ENCODE data around the gene KYAT1.

KYAT1 gene

DNA sequence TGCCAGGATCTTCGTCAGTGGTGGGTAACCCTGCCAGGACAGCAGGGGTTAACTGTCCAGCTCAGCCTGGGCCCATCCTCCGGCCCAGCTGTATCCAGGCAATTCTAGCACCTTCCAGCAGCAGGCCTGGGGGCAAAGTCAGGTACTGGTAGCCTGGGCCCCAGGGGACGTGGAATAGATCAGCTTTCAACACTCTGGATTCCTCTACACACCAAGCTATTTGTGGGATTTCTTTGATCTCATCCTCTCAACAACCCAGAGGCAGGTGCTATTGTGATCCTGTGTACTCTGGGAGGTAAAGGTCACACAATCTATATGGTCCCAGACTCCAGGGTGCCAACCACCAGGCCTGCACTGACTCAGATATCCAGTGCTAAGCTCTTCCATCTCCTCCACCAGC, 43.4 kb downstream of the KYAT1 start:
- no peak for DNase-seq (ENCODE audit: low read depth in 1 of 2, low spot score in 1 of 2)
- no peak for TF ChIP-seq JUND (IDR thresholded peaks at IDR 0.05; ENCODE audit: low read depth)
- in situ Hi-C loops (cut with HindIII; ENCODE audit: low pct_unique_long_range_greater_than_20kb, low sequenced_read_pairs) = no loop called here

DNA sequence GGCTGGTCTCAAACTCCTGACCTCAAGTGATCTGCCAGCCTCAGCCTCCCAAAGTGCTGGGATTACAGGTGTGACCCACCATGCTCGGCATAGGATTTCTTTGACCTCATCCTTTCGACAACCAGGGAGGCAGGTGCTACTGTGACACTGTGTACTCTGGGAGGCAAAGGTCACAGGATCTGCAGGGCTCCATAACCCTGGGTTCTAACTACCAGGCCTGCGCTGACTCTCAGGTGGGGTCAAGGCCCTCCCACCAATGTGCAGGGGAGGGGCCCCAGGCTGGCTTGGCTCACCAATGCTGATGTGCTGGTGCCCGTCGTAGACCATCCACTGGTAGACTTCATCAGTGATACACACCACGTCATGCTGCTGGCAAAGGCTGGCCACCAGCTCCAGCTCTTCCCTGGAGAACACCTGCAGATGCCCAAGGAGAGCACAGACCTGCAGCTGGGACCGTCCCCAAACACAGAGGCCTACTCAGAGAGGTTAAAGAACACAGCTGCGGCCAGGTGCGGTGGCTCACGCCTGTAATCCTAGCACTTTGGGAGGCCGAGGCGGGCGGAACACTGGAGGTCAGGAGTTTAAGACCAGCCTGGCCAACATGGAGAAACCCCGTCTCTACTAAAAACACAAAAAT, 45.1 kb downstream of the KYAT1 start:
- no peak for TF ChIP-seq JUND (IDR thresholded peaks at IDR 0.05; ENCODE audit: low read depth)
- DNase-seq (ENCODE audit: low read depth in 1 of 2, low spot score in 1 of 2) = no peak
- in situ Hi-C loops (cut with HindIII; ENCODE audit: low pct_unique_long_range_greater_than_20kb, low sequenced_read_pairs) = no loop called here

DNA sequence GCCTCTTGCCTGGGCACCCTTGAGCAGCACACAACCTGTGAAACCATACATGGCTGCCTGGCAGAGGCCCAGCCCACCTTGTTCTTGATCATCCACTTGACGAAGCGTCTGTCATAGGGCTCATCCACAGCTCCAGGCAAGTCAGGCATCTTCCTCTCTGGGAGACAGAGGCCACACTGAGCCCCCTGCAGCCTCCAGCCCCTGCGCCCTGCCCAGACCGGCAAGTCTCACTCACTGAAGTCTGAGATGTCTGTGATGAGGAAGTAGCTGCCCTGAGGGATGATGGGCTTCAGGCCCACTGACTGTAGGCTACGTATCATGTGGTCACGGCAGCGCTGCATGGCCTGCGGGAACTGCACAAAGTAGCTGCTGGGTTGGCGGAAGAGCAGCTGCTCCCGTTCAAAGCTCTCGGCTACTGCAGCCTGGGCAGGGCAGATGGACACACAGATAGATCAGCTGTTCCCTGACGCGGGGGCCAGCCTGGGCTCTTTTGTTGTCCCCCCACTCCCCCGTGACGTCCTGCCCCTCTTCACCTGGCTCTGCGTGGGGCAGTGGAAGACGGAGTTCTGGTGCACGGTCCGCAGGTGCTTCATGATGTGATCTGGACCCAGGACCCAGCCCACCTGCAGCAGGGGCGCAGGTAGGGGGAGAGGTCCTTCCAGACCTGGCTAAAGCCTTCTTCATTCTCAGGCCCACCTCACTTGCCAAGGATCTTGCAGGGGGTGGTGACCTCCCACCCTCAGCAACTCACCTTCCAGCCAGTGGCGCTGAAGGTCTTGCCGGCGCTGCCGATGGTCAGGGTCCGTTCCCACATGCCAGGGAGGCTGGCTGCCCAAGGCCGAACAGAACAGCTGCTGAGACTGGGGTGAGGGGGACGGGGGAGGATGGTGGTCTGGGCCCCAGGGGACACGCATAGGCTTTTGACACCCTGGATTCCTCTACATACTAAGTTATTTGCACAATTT, 46.2 kb downstream of the KYAT1 start:
- in situ Hi-C loops (cut with HindIII; ENCODE audit: low pct_unique_long_range_greater_than_20kb, low sequenced_read_pairs) = no loop called here
- no peak for DNase-seq (ENCODE audit: low read depth in 1 of 2, low spot score in 1 of 2)
- TF ChIP-seq JUND (IDR thresholded peaks at IDR 0.05; ENCODE audit: low read depth) = no peak

DNA sequence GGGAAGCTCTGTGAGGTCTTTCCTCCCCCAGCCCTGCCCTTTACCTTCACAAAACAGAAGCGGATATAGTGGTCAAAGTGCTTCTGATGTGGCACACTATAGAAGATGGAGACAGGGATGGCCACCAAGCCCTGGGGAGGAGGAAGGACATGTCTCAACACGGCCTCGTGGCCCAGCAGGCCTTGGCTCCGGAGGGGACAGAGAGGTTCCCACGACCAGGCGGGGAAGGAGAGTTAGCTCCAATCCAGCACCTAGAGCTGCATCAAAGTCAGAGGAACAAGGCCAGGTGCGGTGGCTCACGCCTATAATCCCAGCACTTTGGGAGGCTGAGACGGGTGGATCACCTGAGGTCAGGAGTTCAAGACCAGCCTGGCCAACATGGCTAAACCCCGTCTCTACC, 48.1 kb downstream of the KYAT1 start:
- DNase-seq (ENCODE audit: low read depth in 1 of 2, low spot score in 1 of 2) = no peak
- in situ Hi-C loops (cut with HindIII; ENCODE audit: low pct_unique_long_range_greater_than_20kb, low sequenced_read_pairs) = no loop called here
- no peak for TF ChIP-seq JUND (IDR thresholded peaks at IDR 0.05; ENCODE audit: low read depth)

DNA sequence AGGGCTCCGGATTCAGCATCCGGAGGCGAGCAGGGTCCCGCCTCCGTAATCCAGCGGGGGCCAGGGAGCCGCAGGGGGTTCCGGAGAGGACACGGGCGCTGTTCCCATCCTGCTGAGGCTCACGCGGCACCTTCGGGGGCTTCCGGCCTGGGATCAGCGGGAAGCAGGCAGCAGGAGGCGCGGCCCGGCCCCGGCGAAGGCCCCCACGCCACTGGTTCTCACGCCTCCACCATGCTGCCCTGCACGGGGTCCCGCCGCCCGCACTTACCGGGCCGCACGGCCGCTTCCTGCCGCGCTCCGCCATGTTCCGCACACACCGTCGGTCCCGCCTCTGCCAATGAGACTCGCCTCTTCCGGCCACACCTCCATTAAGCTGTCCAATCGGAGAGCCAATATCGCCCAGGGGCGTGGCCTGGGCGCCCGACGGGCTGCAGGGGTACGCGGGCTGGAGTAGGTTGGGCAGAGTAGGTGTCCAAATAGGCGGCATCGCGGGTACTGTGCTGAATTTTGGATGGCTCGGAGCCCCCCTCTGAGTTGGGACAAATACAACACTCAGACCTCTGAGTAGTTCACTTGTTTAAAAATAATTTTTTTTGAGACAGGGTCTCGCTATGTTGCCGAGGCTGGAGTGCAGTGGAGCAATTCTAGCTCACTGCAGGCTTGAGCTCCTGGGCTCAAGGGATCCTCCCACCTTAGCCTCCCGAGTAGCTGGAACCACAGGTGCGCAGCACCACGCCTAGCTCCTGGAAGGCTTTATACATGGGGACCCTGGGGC, 52.1 kb downstream of the KYAT1 start, which contains the start of gene SPOUT1:
SPOUT1 (minus strand) TSS at position 318 of the 775 bp plus-strand sequence; CDS start at position 304, 14 bp downstream.
- in situ Hi-C loops (cut with HindIII; ENCODE audit: low pct_unique_long_range_greater_than_20kb, low sequenced_read_pairs) = no loop called here
- peak; percentile 97 for DNase-seq (ENCODE audit: low read depth in 1 of 2, low spot score in 1 of 2)
- TF ChIP-seq JUND (IDR thresholded peaks at IDR 0.05; ENCODE audit: low read depth) = no peak

DNA sequence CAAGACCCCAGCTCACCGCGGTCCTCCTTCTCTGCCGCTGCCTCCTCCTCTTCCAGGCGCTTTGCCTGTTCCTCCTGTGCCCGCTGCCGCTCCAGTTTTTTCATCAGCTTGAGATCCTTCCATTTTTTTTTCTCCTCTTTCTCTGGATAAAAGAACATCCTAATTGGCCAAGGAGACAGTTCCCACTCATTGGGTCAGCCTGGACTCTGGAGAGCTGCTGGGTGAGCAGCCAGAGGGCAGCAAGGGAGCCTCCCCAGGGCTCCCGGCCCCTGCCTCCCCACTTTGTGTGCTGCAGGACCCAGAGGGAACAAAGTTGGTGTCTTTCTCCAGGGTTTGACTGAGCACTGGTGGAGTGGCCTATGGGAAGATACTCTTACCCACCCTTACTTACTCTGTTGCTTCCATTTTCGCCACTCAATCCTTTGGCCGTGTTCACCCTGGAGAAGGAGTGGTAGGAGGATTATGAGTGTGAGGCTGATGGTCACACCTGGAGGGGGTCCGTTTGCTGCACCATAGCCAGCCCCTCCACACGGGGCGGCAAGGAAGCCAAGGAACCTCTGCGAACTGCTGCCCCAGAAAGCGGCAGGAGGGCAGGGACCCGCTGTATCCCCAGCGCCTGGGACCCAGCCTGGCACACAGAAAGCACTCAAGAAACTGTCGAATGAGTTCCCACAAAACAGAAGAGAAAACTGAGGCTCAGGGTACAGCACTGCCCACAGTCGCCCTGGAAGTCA, 52.9 kb downstream of the KYAT1 start:
- DNase-seq (ENCODE audit: low read depth in 1 of 2, low spot score in 1 of 2) = no peak
- in situ Hi-C loops (cut with HindIII; ENCODE audit: low pct_unique_long_range_greater_than_20kb, low sequenced_read_pairs) = no loop called here
- no peak for TF ChIP-seq JUND (IDR thresholded peaks at IDR 0.05; ENCODE audit: low read depth)

DNA sequence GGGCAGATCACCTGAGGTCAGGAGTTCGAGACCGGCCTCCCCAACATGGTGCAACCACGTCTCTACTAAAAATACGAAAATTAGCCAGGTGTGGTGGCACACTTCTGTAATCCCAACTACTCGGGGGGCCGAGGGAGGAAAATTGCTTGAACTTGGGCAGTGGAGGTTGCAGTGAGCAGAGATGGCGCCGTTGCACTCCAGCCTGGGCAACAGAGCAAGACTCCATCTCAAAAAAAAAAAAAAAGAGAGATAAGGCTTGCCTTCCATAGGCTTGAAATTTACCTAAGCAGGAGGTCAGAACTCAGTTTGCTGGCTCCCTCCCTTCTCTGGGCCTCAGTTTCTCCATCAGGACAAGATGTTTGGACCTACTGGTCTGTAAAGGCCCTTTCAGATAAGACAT, 53.5 kb downstream of the KYAT1 start:
- TF ChIP-seq JUND (IDR thresholded peaks at IDR 0.05; ENCODE audit: low read depth) = no peak
- in situ Hi-C loops (cut with HindIII; ENCODE audit: low pct_unique_long_range_greater_than_20kb, low sequenced_read_pairs) = no loop called here
- DNase-seq (ENCODE audit: low read depth in 1 of 2, low spot score in 1 of 2) = no peak

DNA sequence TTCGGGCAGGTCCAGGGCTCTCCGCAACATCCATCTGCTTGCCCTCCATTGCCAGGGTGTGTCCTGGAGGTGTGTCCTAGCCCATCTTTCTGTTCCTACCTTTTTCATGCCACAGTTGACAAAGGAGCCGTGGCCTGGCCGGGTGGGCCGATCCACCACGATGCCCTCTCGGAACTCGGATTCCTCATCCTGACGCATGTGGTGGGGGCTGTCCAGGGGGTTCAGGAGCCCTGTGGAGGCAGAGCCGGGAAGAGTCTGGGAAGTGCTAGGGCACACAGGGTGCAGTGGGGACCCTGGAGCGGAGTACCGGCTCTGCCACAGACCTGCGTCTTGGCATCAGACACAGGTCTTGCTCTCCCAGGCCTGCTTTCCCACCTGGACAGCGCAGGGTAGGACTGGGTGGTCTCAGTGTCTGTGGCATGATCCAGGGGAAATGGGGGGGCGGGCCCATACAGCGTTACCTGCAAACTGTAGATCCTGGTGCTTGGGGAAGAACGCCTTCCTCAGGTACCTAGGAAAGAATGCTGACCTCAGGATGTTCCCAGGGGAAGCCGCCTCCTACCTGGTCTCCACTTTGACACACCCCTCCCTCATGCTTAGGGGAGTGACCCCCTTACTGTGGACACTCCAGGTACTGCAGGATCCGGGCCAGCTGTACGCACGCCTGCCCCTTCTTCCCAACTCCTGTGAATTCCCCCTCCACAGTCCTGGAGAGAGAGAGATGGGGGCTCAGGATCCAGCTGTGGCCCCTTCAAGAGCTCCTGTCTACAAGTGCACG, 55.6 kb downstream of the KYAT1 start:
- in situ Hi-C loops (cut with HindIII; ENCODE audit: low pct_unique_long_range_greater_than_20kb, low sequenced_read_pairs) = no loop called here
- peak in 1 of 2 experiments; percentile 48 for DNase-seq (ENCODE audit: low read depth in 1 of 2, low spot score in 1 of 2)
- TF ChIP-seq JUND (IDR thresholded peaks at IDR 0.05; ENCODE audit: low read depth) = no peak

DNA sequence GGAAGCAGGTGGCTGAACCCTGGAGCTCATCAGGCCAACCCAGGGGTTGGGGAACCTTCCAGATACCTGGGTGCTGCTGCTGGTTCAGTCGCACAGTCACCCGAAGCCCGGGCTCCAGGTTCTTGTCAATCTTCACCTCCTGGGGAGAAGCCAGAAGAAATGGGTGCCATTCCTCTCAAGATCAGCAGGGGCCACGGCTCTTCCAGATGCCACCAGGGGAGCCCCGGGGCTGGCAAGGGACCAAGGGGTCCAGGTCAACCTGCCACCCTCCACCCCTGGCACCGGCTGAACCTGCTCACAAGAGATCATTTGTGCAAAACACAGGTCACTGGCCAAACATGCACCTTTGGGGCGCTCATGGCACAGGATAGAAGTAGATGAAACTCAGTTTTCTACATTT, 56.8 kb downstream of the KYAT1 start:
- no peak for TF ChIP-seq JUND (IDR thresholded peaks at IDR 0.05; ENCODE audit: low read depth)
- DNase-seq (ENCODE audit: low read depth in 1 of 2, low spot score in 1 of 2) = no peak
- in situ Hi-C loops (cut with HindIII; ENCODE audit: low pct_unique_long_range_greater_than_20kb, low sequenced_read_pairs) = no loop called here

DNA sequence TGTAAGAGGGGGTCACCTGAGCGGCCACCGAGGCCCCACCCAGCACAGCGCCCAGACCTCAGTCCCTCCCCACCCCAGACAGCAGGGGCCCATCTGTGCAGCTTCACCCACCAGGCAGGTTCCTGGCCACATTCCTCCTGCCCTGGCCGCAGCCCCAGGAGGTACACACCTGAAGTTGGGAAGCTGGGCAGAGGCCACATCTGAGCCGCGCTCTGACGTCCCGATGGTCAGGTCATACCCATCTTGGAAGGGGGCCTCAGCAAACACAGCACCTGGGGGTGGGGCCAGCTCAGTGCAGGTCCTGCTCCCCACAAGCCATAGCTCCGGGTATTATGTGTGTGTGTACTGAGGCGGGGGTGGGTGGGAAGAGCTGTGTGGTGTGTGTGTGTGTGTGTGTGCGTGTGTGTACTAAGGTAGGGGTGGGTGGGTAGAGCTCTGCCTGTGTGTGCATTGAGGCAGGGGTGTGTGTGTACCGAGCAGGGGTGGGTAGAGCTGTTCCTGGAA, 57.8 kb downstream of the KYAT1 start:
- no peak for TF ChIP-seq JUND (IDR thresholded peaks at IDR 0.05; ENCODE audit: low read depth)
- in situ Hi-C loops (cut with HindIII; ENCODE audit: low pct_unique_long_range_greater_than_20kb, low sequenced_read_pairs) = no loop called here
- DNase-seq (ENCODE audit: low read depth in 1 of 2, low spot score in 1 of 2) = peak in 1 of 2 experiments; percentile 51

DNA sequence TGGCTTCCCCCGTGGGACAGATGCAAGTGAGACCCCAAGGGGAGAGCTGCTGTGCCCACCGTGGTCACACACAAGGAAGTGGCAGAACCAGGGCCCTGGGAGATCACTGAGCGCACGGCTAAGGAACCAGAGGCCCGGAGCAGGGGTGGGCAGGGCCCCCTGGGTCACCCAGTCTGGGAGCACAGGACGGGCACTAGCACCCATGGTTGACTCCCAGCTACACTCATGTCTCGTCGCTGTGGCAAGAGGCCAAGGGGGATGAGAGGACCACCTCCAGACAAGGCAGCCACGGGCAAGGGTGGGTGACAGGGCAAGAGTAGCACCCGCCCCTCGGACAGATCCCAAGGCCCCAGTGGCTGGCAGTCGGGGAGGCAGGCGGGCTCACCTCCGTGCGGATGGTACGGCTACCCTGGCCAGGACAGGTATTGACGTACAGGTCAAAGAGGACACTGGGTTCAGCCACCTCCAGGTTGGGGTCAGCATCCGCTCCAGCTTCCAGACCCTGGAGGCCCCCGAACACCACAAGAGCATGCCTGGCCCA, 58.3 kb downstream of the KYAT1 start:
- TF ChIP-seq JUND (IDR thresholded peaks at IDR 0.05; ENCODE audit: low read depth) = no peak
- no peak for DNase-seq (ENCODE audit: low read depth in 1 of 2, low spot score in 1 of 2)
- in situ Hi-C loops (cut with HindIII; ENCODE audit: low pct_unique_long_range_greater_than_20kb, low sequenced_read_pairs) = no loop called here
